H7 (cell line): ENCODE results near the gene TMEM243. TPM values are rescaled to one million over a fixed set of nuclear protein-coding genes. Genes with fewer than 3 reads are reported as not detected.

Experiments used
- DNase-seq: peaks from one replicate; pipeline ENCODE4 v3.0.0; 2012
- H3K27me3 ChIP-seq: 2 replicates; pipeline ENCODE4 v1.6.0; 2011; ENCODE audit warnings: mild to moderate bottlenecking, low read length; ENCODE audit not compliant: control insufficient read depth, insufficient read depth
- H3K36me3 ChIP-seq: replicated peaks from 2 replicates; pipeline ENCODE4 v1.5.1; 2011; ENCODE audit warnings: low read length; ENCODE audit not compliant: control insufficient read depth, insufficient read depth
- H3K4me3 ChIP-seq: 2 replicates; pipeline ENCODE4 v1.5.1; 2011; ENCODE audit warnings: low read depth, mild to moderate bottlenecking, control low read depth, low read length, moderate library complexity; ENCODE audit not compliant: insufficient read depth
- total RNA-seq: library from RNA; depleted of rRNA; stranded (reverse); fragments of >200 nt; shearing (Covaris generic); gene quantifications from 2 replicates; pipeline ENCODE4 v1.2.3, GENCODE V29; 2014

TMEM243 gene
- total RNA-seq, 1 experiment from 2014 or later, result 25.9 TPM

GRCh38 chr7:87156709-87157108 is 62.8 kb downstream of the TMEM243 start:
- Histone ChIP-seq H3K27me3 (no peaks in the 10 kb centered on the region), H3K36me3 (no peaks in the 10 kb centered on the region), H3K4me3 (no peak overlapping the region)
- DNase-seq, result no peak

GRCh38 chr7:87155788-87156187 is 63.7 kb downstream of the TMEM243 start:
- Histone ChIP-seq H3K36me3 (no peaks in the 10 kb centered on the region), H3K4me3 (no peak overlapping the region), H3K27me3 (no peaks in the 10 kb centered on the region)
- DNase-seq, result no peak

GRCh38 chr7:87154569-87154968 is 65.0 kb downstream of the TMEM243 start:
- H3K4me3 ChIP-seq, result no peak overlapping the region; the same call in 1 of the 2 replicates
- no peak for DNase-seq
- no peaks in the 10 kb centered on the region for H3K36me3 ChIP-seq
- no peaks in the 10 kb centered on the region for H3K27me3 ChIP-seq

GRCh38 chr7:87154166-87154565 is 65.4 kb downstream of the TMEM243 start:
- Histone ChIP-seq H3K27me3 (no peaks in the 10 kb centered on the region), H3K36me3 (no peaks in the 10 kb centered on the region), H3K4me3 (peak overlapping the region; percentile 6; the same call in 1 of the 2 replicates)
- DNase-seq, result no peak

- Histone ChIP-seq H3K4me3 (peak overlapping the region; percentile 89), H3K36me3 (no peaks in the 10 kb centered on the region), H3K27me3 (no peaks in the 10 kb centered on the region)
- no peak for DNase-seq
These were observed 66.5 kb downstream of the TMEM243 start for GRCh38 chr7:87152897-87153641.

- peak within 1 kb of the TSS; percentile 89 for H3K4me3 ChIP-seq
- H3K27me3 ChIP-seq, result no peaks in the 10 kb centered on the region
- no peaks in the 10 kb centered on the region for H3K36me3 ChIP-seq
- peak; percentile 93 for DNase-seq
These were observed 67.2 kb downstream of the TMEM243 start, which contains the start of gene DMTF1 for GRCh38 chr7:87152112-87152896. Gene DMTF1, plus strand, starts transcription at chr7:87152453. Its CDS starts 12,489 bp downstream, at chr7:87164942.

GRCh38 chr7:87151729-87152111 is 67.8 kb downstream of the TMEM243 start:
- Histone ChIP-seq H3K27me3 (no peaks in the 10 kb centered on the region), H3K4me3 (peak overlapping the region; percentile 89), H3K36me3 (no peaks in the 10 kb centered on the region)
- DNase-seq, result no peak

GRCh38 chr7:87151002-87151728 is 68.4 kb downstream of the TMEM243 start:
- no peak for DNase-seq
- Histone ChIP-seq H3K4me3 (peak overlapping the region; percentile 89), H3K36me3 (no peaks in the 10 kb centered on the region), H3K27me3 (no peaks in the 10 kb centered on the region)

GRCh38 chr7:87148332-87148955 is 71.1 kb downstream of the TMEM243 start:
- DNase-seq, result peak; percentile 23
- no peak overlapping the region for H3K4me3 ChIP-seq
- H3K36me3 ChIP-seq, result no peaks in the 10 kb centered on the region
- H3K27me3 ChIP-seq, result no peaks in the 10 kb centered on the region

- Histone ChIP-seq H3K27me3 (no peaks in the 10 kb centered on the region), H3K4me3 (no peak overlapping the region), H3K36me3 (no peaks in the 10 kb centered on the region)
- no peak for DNase-seq
These were observed 72.0 kb downstream of the TMEM243 start for GRCh38 chr7:87147500-87147899.

GRCh38 chr7:87146740-87147386 is 72.7 kb downstream of the TMEM243 start:
- H3K36me3 ChIP-seq, result no peaks in the 10 kb centered on the region
- H3K4me3 ChIP-seq, result no peak overlapping the region
- DNase-seq, result peak; percentile 17
- H3K27me3 ChIP-seq, result no peaks in the 10 kb centered on the region
